HG02571 (cell line): ENCODE measurements around the gene MAPT.

Experiments used
- ATAC-seq: cut with Tn5 transposase; IDR thresholded peaks from one replicate; pipeline ENCODE4 v1.9.1; 2021; ENCODE audit warnings: mild to moderate bottlenecking, moderate library complexity; ENCODE audit not compliant: unreplicated experiment

MAPT gene

GRCh38 chr17:45968732-45969131 is 74.4 kb downstream of the MAPT start:
- ATAC-seq: no peak

GRCh38 chr17:45969726-45970125 is 75.4 kb downstream of the MAPT start:
- ATAC-seq: no peak

- no peak for ATAC-seq
Measured at GRCh38 chr17:45970659-45971058, 76.3 kb downstream of the MAPT start.

GRCh38 chr17:45971698-45972141 is 77.4 kb downstream of the MAPT start:
- no peak for ATAC-seq

GRCh38 chr17:45972531-45972930 is 78.2 kb downstream of the MAPT start:
- ATAC-seq: no peak

GRCh38 chr17:45973099-45973780 is 78.9 kb downstream of the MAPT start:
- no peak for ATAC-seq

- no peak for ATAC-seq
Measured at GRCh38 chr17:45973946-45974859, 79.8 kb downstream of the MAPT start.

- ATAC-seq: no peak
Measured at GRCh38 chr17:45974916-45975630, 80.7 kb downstream of the MAPT start.

- no peak for ATAC-seq
Measured at GRCh38 chr17:45975640-45976295, 81.4 kb downstream of the MAPT start.

- no peak for ATAC-seq
Measured at GRCh38 chr17:45976391-45976754, 82.0 kb downstream of the MAPT start.

GRCh38 chr17:45976755-45977505 is 82.6 kb downstream of the MAPT start:
- no peak for ATAC-seq

GRCh38 chr17:45977506-45977824 is 83.1 kb downstream of the MAPT start:
- ATAC-seq: no peak

GRCh38 chr17:45977976-45978626 is 83.7 kb downstream of the MAPT start:
- ATAC-seq: no peak

- ATAC-seq: no peak
Measured at GRCh38 chr17:45979137-45979536, 84.8 kb downstream of the MAPT start.

- ATAC-seq: no peak
Measured at GRCh38 chr17:45980855-45981254, 86.5 kb downstream of the MAPT start.

- ATAC-seq: no peak
Measured at GRCh38 chr17:45981306-45981705, 87.0 kb downstream of the MAPT start.

GRCh38 chr17:45982791-45983613 is 88.6 kb downstream of the MAPT start:
- no peak for ATAC-seq

- ATAC-seq: no peak
Measured at GRCh38 chr17:45983614-45984310, 89.4 kb downstream of the MAPT start.
